HG03060 (cell line): ENCODE results near the gene HECTD4.
"Not testable (repeated sequence)": the region's sequence is repeated elsewhere in the genome, so short reads cannot be mapped to it uniquely, and the experiment has no call there.

Experiments
- ATAC-seq: cut with Tn5 transposase; IDR thresholded peaks from one replicate; pipeline ENCODE4 v1.9.1; 2021; ENCODE audit warnings: low read depth, moderate number of reproducible peaks; ENCODE audit not compliant: unreplicated experiment

The HECTD4 gene

GRCh38 chr12:112285600-112286401 is 96.4 kb downstream of the HECTD4 start:
- no peak for ATAC-seq

- no peak for ATAC-seq
These were observed 98.7 kb downstream of the HECTD4 start for GRCh38 chr12:112283546-112283945.

- no peak for ATAC-seq
These were observed 99.3 kb downstream of the HECTD4 start for GRCh38 chr12:112282920-112283319.

- ATAC-seq: no peak
These were observed 106.4 kb downstream of the HECTD4 start for GRCh38 chr12:112275836-112276235.

GRCh38 chr12:112275207-112275606 is 107.0 kb downstream of the HECTD4 start:
- no peak for ATAC-seq

- ATAC-seq: no peak
These were observed 111.6 kb downstream of the HECTD4 start for GRCh38 chr12:112270673-112271072.

GRCh38 chr12:112266473-112266872 is 115.8 kb downstream of the HECTD4 start:
- no peak for ATAC-seq

GRCh38 chr12:112261559-112261958 is 120.7 kb downstream of the HECTD4 start:
- no peak for ATAC-seq

GRCh38 chr12:112258926-112259325 is 123.3 kb downstream of the HECTD4 start:
- no peak for ATAC-seq

GRCh38 chr12:112256780-112257179 is 125.5 kb downstream of the HECTD4 start:
- ATAC-seq: no peak

- ATAC-seq: no peak
These were observed 130.0 kb downstream of the HECTD4 start for GRCh38 chr12:112252184-112252583.

- ATAC-seq: not testable (repeated sequence)
These were observed 137.3 kb downstream of the HECTD4 start for GRCh38 chr12:112244902-112245301.

- ATAC-seq: no peak
These were observed 138.7 kb downstream of the HECTD4 start for GRCh38 chr12:112243255-112244110.

- ATAC-seq: no peak
These were observed 141.1 kb downstream of the HECTD4 start for GRCh38 chr12:112241176-112241575.

- ATAC-seq: no peak
These were observed 142.3 kb downstream of the HECTD4 start for GRCh38 chr12:112239881-112240280.

- ATAC-seq: no peak
These were observed 143.2 kb downstream of the HECTD4 start for GRCh38 chr12:112239020-112239419.

GRCh38 chr12:112238441-112238840 is 143.8 kb downstream of the HECTD4 start:
- no peak for ATAC-seq

GRCh38 chr12:112236786-112237185 is 145.4 kb downstream of the HECTD4 start:
- no peak for ATAC-seq

- no peak for ATAC-seq
These were observed 145.8 kb downstream of the HECTD4 start for GRCh38 chr12:112236386-112236785.

- ATAC-seq: no peak
These were observed 147.9 kb downstream of the HECTD4 start for GRCh38 chr12:112234303-112234702.

GRCh38 chr12:112233242-112233641 is 149.0 kb downstream of the HECTD4 start:
- no peak for ATAC-seq

GRCh38 chr12:112230136-112230535 is 152.1 kb downstream of the HECTD4 start:
- ATAC-seq: no peak
